NCI-H526 treated with DMSO at 0.1 percent for 48 hours (cell line): ENCODE results near the gene GIPC2.

ENCODE experiments used
- DNase-seq: peaks from one replicate; lab custom pipeline; 2025; lab: John Stamatoyannopoulos, UW

The GIPC2 gene

DNA sequence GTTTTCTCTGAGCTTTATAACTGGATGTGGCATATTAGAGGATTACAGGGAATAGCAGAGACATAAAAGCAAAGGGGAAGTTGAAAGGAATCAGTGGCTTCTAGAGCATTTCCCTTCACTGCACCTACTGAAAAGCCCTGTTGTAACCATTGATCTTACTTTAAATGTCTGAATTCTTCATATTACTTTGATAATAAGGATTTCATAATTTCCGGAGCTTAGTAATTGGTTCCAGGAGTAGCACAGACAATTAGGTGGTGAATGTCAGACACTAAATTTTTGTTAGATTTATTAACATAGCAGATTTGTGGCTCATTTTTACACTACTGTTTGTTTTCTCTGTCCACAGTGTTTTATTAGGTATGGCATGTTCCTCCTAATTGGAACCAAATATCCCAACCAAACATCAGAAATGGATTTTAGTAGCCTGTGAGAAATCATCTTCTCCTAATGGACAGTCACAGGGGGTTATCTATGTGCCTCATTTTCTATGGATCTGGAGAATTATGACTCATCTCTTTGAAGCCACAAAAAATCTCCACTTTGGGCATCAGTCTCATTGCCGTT lies 100.5 kb downstream of the GIPC2 start:
- DNase-seq, result no peak

DNA sequence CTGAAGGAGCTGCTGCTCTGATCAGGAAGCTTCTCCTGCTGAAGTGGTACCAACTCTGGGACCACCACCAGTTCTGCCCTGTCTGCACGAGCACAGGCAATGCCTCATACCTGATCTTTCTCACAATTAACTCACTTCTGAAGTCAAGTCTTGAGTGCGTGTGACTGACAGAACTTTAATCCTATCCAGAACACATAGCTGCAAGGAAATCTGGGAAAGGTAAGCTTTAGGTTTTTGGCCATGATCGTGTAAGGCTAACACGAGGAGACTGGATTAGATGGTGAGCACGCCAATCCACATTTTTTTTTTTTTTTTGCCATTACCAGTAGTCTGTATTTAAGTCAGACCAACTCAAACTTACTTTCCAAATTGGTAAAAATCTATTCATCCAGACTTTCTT lies 101.3 kb downstream of the GIPC2 start:
- DNase-seq, result no peak

GRCh38 chr1:78153092-78153736 lies 107.4 kb downstream of the GIPC2 start:
- DNase-seq, result no peak

GRCh38 chr1:78155121-78155520 lies 109.4 kb downstream of the GIPC2 start:
- DNase-seq, result no peak

DNA sequence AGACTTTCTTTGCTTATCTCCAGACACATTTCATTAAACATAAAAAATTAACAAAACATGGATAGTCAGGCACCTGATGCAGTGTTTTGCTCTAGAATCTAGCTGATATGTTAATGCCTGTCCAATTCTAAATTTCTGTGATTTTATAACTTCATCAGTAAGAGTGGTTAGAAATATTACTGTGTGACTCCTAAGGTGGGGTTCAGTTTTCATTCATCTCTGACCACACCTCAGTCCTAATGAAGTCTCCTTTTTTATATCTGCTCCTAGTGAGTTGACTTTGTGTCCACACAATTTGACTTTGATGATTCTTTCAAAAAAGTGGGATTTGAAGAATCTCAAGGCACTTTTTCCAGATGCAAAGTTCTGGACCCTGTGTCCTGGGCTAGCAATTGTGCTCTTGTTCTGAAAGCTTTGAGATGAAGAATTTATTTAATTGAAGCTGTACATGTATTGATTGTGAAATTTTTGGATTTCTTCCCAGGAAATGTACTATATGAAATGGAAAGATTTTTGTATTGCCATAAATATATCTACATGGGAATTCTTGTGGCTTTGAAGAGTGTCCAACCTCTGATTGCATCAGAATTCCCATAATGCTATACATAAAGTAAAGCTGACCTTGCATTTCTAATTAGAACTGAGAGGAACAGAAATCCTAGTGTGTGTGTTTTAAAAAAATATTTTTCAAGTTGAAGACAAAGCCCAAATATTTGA lies 111.2 kb downstream of the GIPC2 start:
- DNase-seq, result no peak

GRCh38 chr1:78165816-78166215 lies 120.0 kb downstream of the GIPC2 start:
- DNase-seq, result no peak

- DNase-seq, result no peak
These were observed 122.5 kb downstream of the GIPC2 start for GRCh38 chr1:78168306-78168705.

GRCh38 chr1:78170859-78171258 lies 125.1 kb downstream of the GIPC2 start:
- no peak for DNase-seq

GRCh38 chr1:78171736-78172590 lies 126.2 kb downstream of the GIPC2 start:
- no peak for DNase-seq

- no peak for DNase-seq
These were observed 130.7 kb downstream of the GIPC2 start for GRCh38 chr1:78176448-78176847.

- DNase-seq, result no peak
These were observed 132.0 kb downstream of the GIPC2 start for GRCh38 chr1:78177708-78178270.

- no peak for DNase-seq
These were observed 133.1 kb downstream of the GIPC2 start for GRCh38 chr1:78178816-78179215.

DNA sequence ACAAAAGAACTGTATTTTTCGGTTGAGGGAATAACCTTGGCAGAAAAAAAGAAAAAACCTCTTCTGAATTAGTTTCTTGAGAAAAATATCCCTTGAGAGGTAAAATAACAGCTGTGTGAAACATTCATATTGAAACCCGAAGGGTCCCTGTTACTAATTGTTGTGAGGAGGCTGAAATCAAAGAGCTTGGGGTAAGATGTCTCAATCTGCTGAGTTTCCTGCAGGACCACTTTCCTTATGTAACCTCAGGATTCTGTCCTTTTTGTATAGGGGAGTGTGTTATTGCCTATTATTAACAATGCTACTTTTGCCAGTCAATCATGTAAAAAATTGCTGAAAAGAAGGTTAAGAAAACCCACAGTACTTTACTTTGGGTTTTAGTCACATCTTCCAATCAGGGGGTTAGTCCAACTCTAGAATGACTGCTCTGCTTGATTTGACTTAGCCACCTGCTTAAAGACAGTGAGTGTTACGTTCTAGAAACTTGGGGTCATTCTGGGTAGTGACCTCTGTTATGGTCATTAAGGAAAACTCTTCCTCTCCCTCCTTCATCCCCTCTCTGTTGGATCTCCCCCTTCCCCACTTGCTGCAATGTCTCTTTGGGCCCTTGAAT lies 138.8 kb downstream of the GIPC2 start:
- DNase-seq, result no peak
